Bronchial epithelial cell (primary cell): ENCODE data around the gene OR1L4. TPM values are rescaled to one million over a fixed set of nuclear protein-coding genes. Genes with fewer than 3 reads are reported as not detected.

ENCODE experiments used
- DNase-seq: peaks from one replicate; pipeline ENCODE4 v3.0.0-alpha.2; 2010; ENCODE audit warnings: low read depth
- FAIRE-seq: peaks from 2 replicates; lab custom pipeline; 2011; peaks lifted over from hg19 to GRCh38; lab: Jason Lieb, UNC
- H3K27me3 ChIP-seq: 2 replicates; pipeline ENCODE4 v1.5.1; 2011; ENCODE audit warnings: low read length; ENCODE audit not compliant: control insufficient read depth, insufficient read depth
- H3K36me3 ChIP-seq: 2 replicates; pipeline ENCODE4 v1.5.1; 2011; ENCODE audit warnings: low read length; ENCODE audit not compliant: control insufficient read depth, insufficient read depth
- H3K4me3 ChIP-seq: 2 replicates; pipeline ENCODE4 v1.5.1; 2011; ENCODE audit warnings: mild to moderate bottlenecking, low read depth, low read length, control low read depth
- CTCF ChIP-seq: IDR thresholded peaks from 2 replicates; pipeline ENCODE4 v1.5.1; 2011; ENCODE audit warnings: mild to moderate bottlenecking, moderate library complexity, low read length, control low read depth, inconsistent platforms; ENCODE audit not compliant: insufficient read depth, severe bottlenecking
- total RNA-seq: library from RNA; depleted of rRNA; stranded (reverse); fragments of >200 nt; gene quantifications from 2 replicates; pipeline ENCODE4 v1.2.1, GENCODE V29; 2014

OR1L4 gene
- not detected in 2 replicates for total RNA-seq

- no peak for TF ChIP-seq CTCF
- H3K27me3 ChIP-seq: no peaks in the 10 kb centered on the region
- H3K4me3 ChIP-seq: no peak within 1 kb of the TSS
- DNase-seq (no peak), FAIRE-seq (no peak)
- no peaks in the 10 kb centered on the region for H3K36me3 ChIP-seq
These were observed at the start of gene OR1L4 for GRCh38 chr9:122723690-122724089. OR1L4 (plus strand) TSS chr9:122723990; CDS start chr9:122723990, 0 bp downstream.

GRCh38 chr9:122684851-122685250 lies 38.9 kb upstream of the OR1L4 start:
- DNase-seq (no peak), FAIRE-seq (no peak)
- H3K27me3 ChIP-seq: no peaks in the 10 kb centered on the region
- H3K36me3 ChIP-seq: no peaks in the 10 kb centered on the region
- H3K4me3 ChIP-seq: no peak overlapping the region
- TF ChIP-seq CTCF: no peak

GRCh38 chr9:122695696-122696095 lies 28.1 kb upstream of the OR1L4 start:
- Histone ChIP-seq H3K36me3 (no peaks in the 10 kb centered on the region), H3K4me3 (no peak overlapping the region), H3K27me3 (no peaks in the 10 kb centered on the region)
- DNase-seq (peak; percentile 39), FAIRE-seq (no peak)
- no peak for TF ChIP-seq CTCF

- H3K27me3 ChIP-seq: no peaks in the 10 kb centered on the region
- H3K4me3 ChIP-seq: no peak overlapping the region
- H3K36me3 ChIP-seq: no peaks in the 10 kb centered on the region
- DNase-seq (no peak), FAIRE-seq (no peak)
- TF ChIP-seq CTCF: no peak
These were observed 5.8 kb upstream of the OR1L4 start for GRCh38 chr9:122718038-122718437.

- no peak for TF ChIP-seq CTCF
- no peak for DNase-seq
- no peaks in the 10 kb centered on the region for H3K27me3 ChIP-seq
- no peaks in the 10 kb centered on the region for H3K36me3 ChIP-seq
- no peak for FAIRE-seq
- H3K4me3 ChIP-seq: no peak overlapping the region
These were observed 4.6 kb upstream of the OR1L4 start for GRCh38 chr9:122719218-122719617.

- FAIRE-seq (no peak), DNase-seq (no peak)
- Histone ChIP-seq H3K36me3 (no peaks in the 10 kb centered on the region), H3K4me3 (no peak within 1 kb of the TSS), H3K27me3 (no peaks in the 10 kb centered on the region)
- TF ChIP-seq CTCF: no peak
These were observed 18.2 kb downstream of the OR1L4 start, which contains the start of gene OR1L6 for GRCh38 chr9:122742003-122742402. OR1L6 (plus strand) TSS chr9:122742303; CDS start chr9:122749848, 7,545 bp downstream.
